NCI-H2227 treated with DMSO at 0.1 percent for 48 hours (cell line): ENCODE results near the gene GPS1.

Experiments used
- DNase-seq: peaks from one replicate; lab custom pipeline; 2025; lab: John Stamatoyannopoulos, UW

GPS1 gene

GRCh38 chr17:82059272-82060000 is 7.7 kb downstream of the GPS1 start:
- no peak for DNase-seq

GRCh38 chr17:82060001-82060380 is 8.3 kb downstream of the GPS1 start:
- DNase-seq, result no peak

GRCh38 chr17:82060614-82061013 is 8.9 kb downstream of the GPS1 start:
- no peak for DNase-seq

- DNase-seq, result no peak
Measured at GRCh38 chr17:82061047-82061925, 9.6 kb downstream of the GPS1 start.

- DNase-seq, result no peak
Measured at GRCh38 chr17:82062076-82062983, 10.6 kb downstream of the GPS1 start.

GRCh38 chr17:82062984-82063368 is 11.3 kb downstream of the GPS1 start:
- DNase-seq, result no peak

- no peak for DNase-seq
Measured at GRCh38 chr17:82063424-82064415, 12.0 kb downstream of the GPS1 start.

- DNase-seq, result no peak
Measured at GRCh38 chr17:82064433-82065192, 12.9 kb downstream of the GPS1 start.

- DNase-seq, result no peak
Measured at GRCh38 chr17:82065193-82065637, 13.5 kb downstream of the GPS1 start.

- DNase-seq, result no peak
Measured at GRCh38 chr17:82065638-82066303, 14.1 kb downstream of the GPS1 start, which contains the start of gene DUS1L. DUS1L (minus strand) TSS chr17:82065804; CDS start chr17:82065059, 745 bp downstream.

- no peak for DNase-seq
Measured at GRCh38 chr17:82070611-82071010, 18.9 kb downstream of the GPS1 start.

- no peak for DNase-seq
Measured at GRCh38 chr17:82072827-82073226, 21.1 kb downstream of the GPS1 start.

- no peak for DNase-seq
Measured at GRCh38 chr17:82073446-82073845, 21.7 kb downstream of the GPS1 start.

- DNase-seq, result no peak
Measured at GRCh38 chr17:82076018-82076784, 24.5 kb downstream of the GPS1 start.

- DNase-seq, result no peak
Measured at GRCh38 chr17:82076785-82077591, 25.3 kb downstream of the GPS1 start.

- DNase-seq, result no peak
Measured at GRCh38 chr17:82077617-82078358, 26.1 kb downstream of the GPS1 start.

- DNase-seq, result no peak
Measured at GRCh38 chr17:82078433-82078832, 26.7 kb downstream of the GPS1 start.
